ENCODE data around the gene C11orf42.

The C11orf42 gene

DNA sequence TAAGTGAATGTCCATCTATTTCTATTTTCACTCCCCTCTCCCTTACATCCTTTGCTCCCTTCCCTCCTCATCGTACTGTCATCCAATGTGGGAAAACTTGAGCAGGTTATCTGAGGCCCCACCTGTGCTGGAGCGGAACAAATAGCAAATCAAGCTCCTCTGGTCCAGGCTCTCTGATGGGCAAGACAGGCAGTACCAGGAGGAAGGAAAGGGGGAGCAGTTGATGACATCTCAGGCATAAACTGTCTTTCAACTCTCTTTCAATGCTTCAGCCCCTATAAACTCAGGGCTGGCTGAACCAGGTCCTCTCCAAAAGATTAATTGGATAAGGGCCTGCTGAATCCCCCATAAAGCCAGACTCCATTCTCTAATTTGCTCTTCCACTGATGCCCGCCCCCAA lies 52.8 kb downstream of the C11orf42 start:
- TF ChIP-seq, protein P1, sequence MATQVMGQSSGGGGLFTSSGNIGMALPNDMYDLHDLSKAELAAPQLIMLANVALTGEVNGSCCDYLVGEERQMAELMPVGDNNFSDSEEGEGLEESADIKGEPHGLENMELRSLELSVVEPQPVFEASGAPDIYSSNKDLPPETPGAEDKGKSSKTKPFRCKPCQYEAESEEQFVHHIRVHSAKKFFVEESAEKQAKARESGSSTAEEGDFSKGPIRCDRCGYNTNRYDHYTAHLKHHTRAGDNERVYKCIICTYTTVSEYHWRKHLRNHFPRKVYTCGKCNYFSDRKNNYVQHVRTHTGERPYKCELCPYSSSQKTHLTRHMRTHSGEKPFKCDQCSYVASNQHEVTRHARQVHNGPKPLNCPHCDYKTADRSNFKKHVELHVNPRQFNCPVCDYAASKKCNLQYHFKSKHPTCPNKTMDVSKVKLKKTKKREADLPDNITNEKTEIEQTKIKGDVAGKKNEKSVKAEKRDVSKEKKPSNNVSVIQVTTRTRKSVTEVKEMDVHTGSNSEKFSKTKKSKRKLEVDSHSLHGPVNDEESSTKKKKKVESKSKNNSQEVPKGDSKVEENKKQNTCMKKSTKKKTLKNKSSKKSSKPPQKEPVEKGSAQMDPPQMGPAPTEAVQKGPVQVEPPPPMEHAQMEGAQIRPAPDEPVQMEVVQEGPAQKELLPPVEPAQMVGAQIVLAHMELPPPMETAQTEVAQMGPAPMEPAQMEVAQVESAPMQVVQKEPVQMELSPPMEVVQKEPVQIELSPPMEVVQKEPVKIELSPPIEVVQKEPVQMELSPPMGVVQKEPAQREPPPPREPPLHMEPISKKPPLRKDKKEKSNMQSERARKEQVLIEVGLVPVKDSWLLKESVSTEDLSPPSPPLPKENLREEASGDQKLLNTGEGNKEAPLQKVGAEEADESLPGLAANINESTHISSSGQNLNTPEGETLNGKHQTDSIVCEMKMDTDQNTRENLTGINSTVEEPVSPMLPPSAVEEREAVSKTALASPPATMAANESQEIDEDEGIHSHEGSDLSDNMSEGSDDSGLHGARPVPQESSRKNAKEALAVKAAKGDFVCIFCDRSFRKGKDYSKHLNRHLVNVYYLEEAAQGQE (IDR thresholded peaks at IDR 0.05; ENCODE audit: insufficient read depth in 1 of 2, low read depth in 2 of 2, low read length in 2 of 2): no peak
- TF ChIP-seq POLR2AphosphoS5 (IDR thresholded peaks at IDR 0.05; ENCODE audit: low read depth, low read length) (no peak), SIN3A (IDR thresholded peaks at IDR 0.05; ENCODE audit: borderline replicate concordance, insufficient read depth, low read length) (no peak), TAF1 (IDR thresholded peaks at IDR 0.05; ENCODE audit: borderline replicate concordance, insufficient read depth, low read length) (no peak), FOXP2 (optimal IDR thresholded peaks at IDR 0.05; ENCODE audit: borderline replicate concordance, extremely low read depth, extremely low read length, insufficient read depth) (no peak)

DNA sequence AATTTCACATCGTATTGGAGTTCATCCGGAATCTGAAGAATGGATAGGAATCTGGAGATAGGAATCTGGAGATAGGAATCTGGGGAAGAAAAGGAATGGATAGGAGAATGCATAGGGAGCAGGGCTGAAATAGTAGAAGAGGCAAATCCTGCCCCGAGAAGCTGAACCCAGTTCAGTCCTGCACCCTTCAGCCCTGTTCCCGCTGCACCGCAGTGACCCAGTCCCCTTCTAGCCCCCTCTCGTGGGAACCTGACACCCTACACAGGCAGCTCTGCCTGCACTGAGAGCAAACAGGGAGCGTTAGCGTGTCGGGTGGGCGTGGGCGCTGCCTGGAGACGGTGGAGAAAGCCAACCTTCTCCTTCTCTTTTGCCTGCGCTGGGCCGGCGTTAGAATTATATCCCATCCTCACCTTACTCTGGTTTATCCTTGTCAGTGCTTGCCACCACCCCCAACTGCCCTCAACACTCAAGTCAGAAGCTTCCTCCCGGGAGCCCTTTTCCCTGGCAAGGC lies 53.3 kb downstream of the C11orf42 start:
- no peak for TF ChIP-seq TAF1 (IDR thresholded peaks at IDR 0.05; ENCODE audit: borderline replicate concordance, insufficient read depth, low read length)
- no peak for TF ChIP-seq SIN3A (IDR thresholded peaks at IDR 0.05; ENCODE audit: borderline replicate concordance, insufficient read depth, low read length)
- TF ChIP-seq FOXP2 (optimal IDR thresholded peaks at IDR 0.05; ENCODE audit: borderline replicate concordance, extremely low read depth, extremely low read length, insufficient read depth): no peak
- TF ChIP-seq, protein P1 (IDR thresholded peaks at IDR 0.05; ENCODE audit: insufficient read depth in 1 of 2, low read depth in 2 of 2, low read length in 2 of 2): no peak
- no peak for TF ChIP-seq POLR2AphosphoS5 (IDR thresholded peaks at IDR 0.05; ENCODE audit: low read depth, low read length)

DNA sequence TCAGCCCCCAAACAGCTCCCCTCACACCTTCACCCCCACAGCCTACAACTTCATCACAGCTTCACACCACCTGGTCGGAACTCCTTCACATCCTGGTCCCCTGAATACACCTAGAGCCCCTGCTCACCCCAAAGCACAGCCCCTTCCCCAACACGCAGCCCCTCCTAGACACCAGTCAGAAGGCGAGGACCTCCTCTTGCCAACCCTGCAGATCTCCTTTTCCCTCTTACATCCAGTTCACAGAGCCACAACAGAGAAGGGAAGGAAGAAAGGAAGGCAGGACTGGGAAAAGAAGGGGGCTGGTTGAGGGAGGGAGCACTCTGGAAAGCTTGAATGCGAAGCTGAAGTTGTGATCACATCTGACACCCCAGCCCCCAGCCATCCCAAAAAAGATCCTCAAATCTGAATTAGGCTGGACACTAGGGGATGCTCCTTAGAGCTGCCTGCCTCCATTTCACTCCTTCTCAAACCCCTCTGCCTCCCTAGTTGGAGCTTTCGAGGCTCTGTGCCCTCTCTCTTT lies 54.9 kb downstream of the C11orf42 start:
- no peak for TF ChIP-seq SIN3A (IDR thresholded peaks at IDR 0.05; ENCODE audit: borderline replicate concordance, insufficient read depth, low read length)
- TF ChIP-seq, protein P1 (IDR thresholded peaks at IDR 0.05; ENCODE audit: insufficient read depth in 1 of 2, low read depth in 2 of 2, low read length in 2 of 2): no peak
- TF ChIP-seq TAF1 (IDR thresholded peaks at IDR 0.05; ENCODE audit: borderline replicate concordance, insufficient read depth, low read length): no peak
- TF ChIP-seq POLR2AphosphoS5 (IDR thresholded peaks at IDR 0.05; ENCODE audit: low read depth, low read length): no peak
- TF ChIP-seq FOXP2 (optimal IDR thresholded peaks at IDR 0.05; ENCODE audit: borderline replicate concordance, extremely low read depth, extremely low read length, insufficient read depth): no peak

All from PFSK-1 (cell line).